HG03469 (cell line): ENCODE data around the gene PRRT4.
A peak's percentile ranks its signal among the peaks of the same experiment; 100 is the strongest.

Source experiments
- ATAC-seq: cut with Tn5 transposase; IDR thresholded peaks from one replicate; pipeline ENCODE4 v1.9.1; 2021; ENCODE audit warnings: mild to moderate bottlenecking, moderate library complexity, moderate number of reproducible peaks; ENCODE audit not compliant: unreplicated experiment

The PRRT4 gene

GRCh38 chr7:128350708-128351295 lies 10.7 kb downstream of the PRRT4 start:
- no peak for ATAC-seq

- no peak for ATAC-seq
Observed at GRCh38 chr7:128349466-128349825, 12.0 kb downstream of the PRRT4 start.

GRCh38 chr7:128347647-128348097 lies 13.8 kb downstream of the PRRT4 start:
- no peak for ATAC-seq

- no peak for ATAC-seq
Observed at GRCh38 chr7:128344431-128344774, 17.1 kb downstream of the PRRT4 start.

GRCh38 chr7:128343554-128344430 lies 17.7 kb downstream of the PRRT4 start, which contains the start of gene RBM28:
TSS of gene RBM28 (minus strand) at chr7:128343908. CDS start at chr7:128343793, 115 bp downstream.
- ATAC-seq = peak; percentile 87

- no peak for ATAC-seq
Observed at GRCh38 chr7:128341733-128342132, 19.8 kb downstream of the PRRT4 start.

- ATAC-seq = no peak
Observed at GRCh38 chr7:128335730-128336129, 25.8 kb downstream of the PRRT4 start.

GRCh38 chr7:128324368-128324680 lies 37.2 kb downstream of the PRRT4 start:
- no peak for ATAC-seq

GRCh38 chr7:128323459-128324367 lies 37.8 kb downstream of the PRRT4 start:
- ATAC-seq = no peak

GRCh38 chr7:128323040-128323439 lies 38.5 kb downstream of the PRRT4 start:
- no peak for ATAC-seq

GRCh38 chr7:128322040-128322643 lies 39.3 kb downstream of the PRRT4 start:
- ATAC-seq = no peak

GRCh38 chr7:128321044-128321422 lies 40.5 kb downstream of the PRRT4 start:
- no peak for ATAC-seq

GRCh38 chr7:128318691-128319090 lies 42.8 kb downstream of the PRRT4 start:
- no peak for ATAC-seq

GRCh38 chr7:128311013-128311412 lies 50.5 kb downstream of the PRRT4 start:
- ATAC-seq = no peak

GRCh38 chr7:128310499-128310898 lies 51.0 kb downstream of the PRRT4 start:
- no peak for ATAC-seq

GRCh38 chr7:128309976-128310375 lies 51.5 kb downstream of the PRRT4 start:
- no peak for ATAC-seq

GRCh38 chr7:128309124-128309523 lies 52.4 kb downstream of the PRRT4 start:
- ATAC-seq = no peak

- no peak for ATAC-seq
Observed at GRCh38 chr7:128307061-128307460, 54.4 kb downstream of the PRRT4 start.

GRCh38 chr7:128304212-128304611 lies 57.3 kb downstream of the PRRT4 start:
- ATAC-seq = no peak

GRCh38 chr7:128303643-128304042 lies 57.8 kb downstream of the PRRT4 start:
- ATAC-seq = no peak

GRCh38 chr7:128303133-128303532 lies 58.4 kb downstream of the PRRT4 start:
- ATAC-seq = no peak
